HepG2 (cell line): ENCODE results near the gene ZNF655. TPM values are rescaled to one million over a fixed set of nuclear protein-coding genes. Genes with fewer than 3 reads are reported as not detected.

Source experiments
- GPN1 ChIP-seq: sonication (generic); formaldehyde crosslinking; IDR thresholded peaks from 2 replicates; pipeline ENCODE4 v1.5.1; 2020; ENCODE audit warnings: missing genetic modification reagents, borderline replicate concordance
- KDM2A ChIP-seq: sonication (generic); formaldehyde crosslinking; IDR thresholded peaks from 2 replicates; pipeline ENCODE4 v1.4.0; 2020; ENCODE audit warnings: low read depth, missing genetic modification reagents, borderline replicate concordance
- NR2F1 ChIP-seq, 2 experiments: fragments of 450-650 bp in 1 of 2; formaldehyde crosslinking in 1 of 2; IDR thresholded peaks; 2 replicates each; pipeline versions ENCODE4 v1.5.0 to v1.6.1; 2016 to 2020; ENCODE audit warnings: mild to moderate bottlenecking in 1 of 2, missing compliant biosample characterization in 1 of 2, missing genetic modification reagents in 1 of 2, moderate library complexity in 1 of 2
- RARA ChIP-seq: IDR thresholded peaks from 2 replicates; pipeline ENCODE4 v1.6.1; 2016; ENCODE audit warnings: missing genetic modification reagents, missing compliant biosample characterization
- SOX6 ChIP-seq, 2 experiments: fragments of 450-650 bp in 1 of 2; sonication (generic) in 1 of 2; formaldehyde crosslinking in 1 of 2; IDR thresholded peaks; 2 replicates each; pipeline versions ENCODE4 v1.4.0 to v1.6.1; 2017 to 2020; ENCODE audit warnings: antibody characterized with exemption in 1 of 2, mild to moderate bottlenecking in 1 of 2, missing genetic modification reagents in 1 of 2
- YEATS4 ChIP-seq: sonication (generic); formaldehyde crosslinking; IDR thresholded peaks from 2 replicates; pipeline ENCODE4 v1.4.0; 2020; ENCODE audit warnings: missing genetic modification reagents, borderline replicate concordance
- ZMYM4 ChIP-seq: sonication (generic); formaldehyde crosslinking; IDR thresholded peaks from 2 replicates; pipeline ENCODE4 v1.8.1; 2023; ENCODE audit warnings: mild to moderate bottlenecking, missing genetic modification reagents
- ZNF232 ChIP-seq: sonication (generic); formaldehyde crosslinking; IDR thresholded peaks from 2 replicates; pipeline ENCODE4 v1.4.0; 2020; ENCODE audit warnings: missing genetic modification reagents, borderline replicate concordance
- polyA plus RNA-seq, 8 experiments: library from polyadenylated mRNA; depleted of rRNA in 3 of 8; stranded (reverse) in 7 of 8; unstranded in 1 of 8; fragments of >200 nt; fragmentation: Illumina TruSeq in 4 of 8; extraction: Trizol in 4 of 8; gene quantifications; 2 replicates each; pipeline versions ENCODE4 v1.2.1 to v1.2.3, GENCODE V29; 2011 to 2016; ENCODE audit warnings: low read depth in 4 of 8, missing spikeins in 1 of 8, mixed read lengths in 1 of 8; ENCODE audit not compliant: insufficient read depth in 1 of 8
- total RNA-seq, 5 experiments: library from RNA; depleted of rRNA; stranded (reverse); fragments of >200 nt; fragmentation: Illumina TruSeq; extraction: Trizol; gene quantifications; 2 replicates each; pipeline ENCODE4 v1.2.3, GENCODE V29; 2016; ENCODE audit warnings: low read depth in 1 of 5
- TF ChIP-seq, protein P1 (sequence below): sonication (generic); formaldehyde crosslinking; IDR thresholded peaks from 2 replicates; pipeline ENCODE4 v1.4.0; 2020; ENCODE audit warnings: missing genetic modification reagents
- TF ChIP-seq, protein P2 (sequence below): IDR thresholded peaks from 2 replicates; pipeline ENCODE4 v1.4.0; 2020; ENCODE audit warnings: mild to moderate bottlenecking, missing genetic modification reagents
- TF ChIP-seq, protein P3 (sequence below): sonication (generic); formaldehyde crosslinking; IDR thresholded peaks from 2 replicates; pipeline ENCODE4 v1.4.0; 2020; ENCODE audit warnings: missing genetic modification reagents

The ZNF655 gene
- total and polyA plus RNA-seq, 2 of the 13 experiments (the other 11 are each of a cell fraction or from before 2014, with no cell fraction given) = 53.4 to 75.6 TPM

DNA sequence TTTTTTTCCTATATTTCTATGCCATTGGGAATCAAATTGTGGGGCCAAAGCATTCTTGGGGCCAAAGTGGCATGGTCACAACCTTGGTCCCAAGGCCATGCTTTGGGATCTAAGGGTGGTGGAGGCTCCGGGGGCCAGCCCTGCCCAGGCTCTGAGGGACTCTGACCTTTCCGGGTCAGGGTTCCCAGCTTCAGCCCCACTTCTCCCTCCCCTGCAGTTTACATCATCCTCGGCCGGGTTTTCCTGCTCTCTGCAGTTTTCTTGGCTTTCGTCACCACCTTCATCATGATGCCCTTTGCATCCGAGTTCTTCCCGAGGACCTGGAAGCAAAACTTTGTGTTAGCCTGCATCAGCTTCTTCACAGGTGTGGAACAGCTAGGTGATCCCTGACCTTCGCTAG lies 48.1 kb downstream of the ZNF655 start (continued):
- peak; percentile 57 to 68; a peak in 3 of 4 replicates for TF ChIP-seq NR2F1 (CRISPR knock-in tag; IDR thresholded peaks at IDR 0.05)
- TF ChIP-seq KDM2A (CRISPR knock-in tag) = 0 out of 2 replicates have a peak, but pooled peaks have one; percentile 16
- TF ChIP-seq YEATS4 (CRISPR knock-in tag) = no peak
- TF ChIP-seq ZNF232 (CRISPR knock-in tag) = no peak
- TF ChIP-seq, protein P1, sequence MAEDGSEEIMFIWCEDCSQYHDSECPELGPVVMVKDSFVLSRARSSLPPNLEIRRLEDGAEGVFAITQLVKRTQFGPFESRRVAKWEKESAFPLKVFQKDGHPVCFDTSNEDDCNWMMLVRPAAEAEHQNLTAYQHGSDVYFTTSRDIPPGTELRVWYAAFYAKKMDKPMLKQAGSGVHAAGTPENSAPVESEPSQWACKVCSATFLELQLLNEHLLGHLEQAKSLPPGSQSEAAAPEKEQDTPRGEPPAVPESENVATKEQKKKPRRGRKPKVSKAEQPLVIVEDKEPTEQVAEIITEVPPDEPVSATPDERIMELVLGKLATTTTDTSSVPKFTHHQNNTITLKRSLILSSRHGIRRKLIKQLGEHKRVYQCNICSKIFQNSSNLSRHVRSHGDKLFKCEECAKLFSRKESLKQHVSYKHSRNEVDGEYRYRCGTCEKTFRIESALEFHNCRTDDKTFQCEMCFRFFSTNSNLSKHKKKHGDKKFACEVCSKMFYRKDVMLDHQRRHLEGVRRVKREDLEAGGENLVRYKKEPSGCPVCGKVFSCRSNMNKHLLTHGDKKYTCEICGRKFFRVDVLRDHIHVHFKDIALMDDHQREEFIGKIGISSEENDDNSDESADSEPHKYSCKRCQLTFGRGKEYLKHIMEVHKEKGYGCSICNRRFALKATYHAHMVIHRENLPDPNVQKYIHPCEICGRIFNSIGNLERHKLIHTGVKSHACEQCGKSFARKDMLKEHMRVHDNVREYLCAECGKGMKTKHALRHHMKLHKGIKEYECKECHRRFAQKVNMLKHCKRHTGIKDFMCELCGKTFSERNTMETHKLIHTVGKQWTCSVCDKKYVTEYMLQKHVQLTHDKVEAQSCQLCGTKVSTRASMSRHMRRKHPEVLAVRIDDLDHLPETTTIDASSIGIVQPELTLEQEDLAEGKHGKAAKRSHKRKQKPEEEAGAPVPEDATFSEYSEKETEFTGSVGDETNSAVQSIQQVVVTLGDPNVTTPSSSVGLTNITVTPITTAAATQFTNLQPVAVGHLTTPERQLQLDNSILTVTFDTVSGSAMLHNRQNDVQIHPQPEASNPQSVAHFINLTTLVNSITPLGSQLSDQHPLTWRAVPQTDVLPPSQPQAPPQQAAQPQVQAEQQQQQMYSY = peak; percentile 51; the same call in 1 of the 2 replicates
- peak; percentile 39; the same call in 1 of the 2 replicates for TF ChIP-seq RARA (CRISPR knock-in tag)
- TF ChIP-seq, protein P2, sequence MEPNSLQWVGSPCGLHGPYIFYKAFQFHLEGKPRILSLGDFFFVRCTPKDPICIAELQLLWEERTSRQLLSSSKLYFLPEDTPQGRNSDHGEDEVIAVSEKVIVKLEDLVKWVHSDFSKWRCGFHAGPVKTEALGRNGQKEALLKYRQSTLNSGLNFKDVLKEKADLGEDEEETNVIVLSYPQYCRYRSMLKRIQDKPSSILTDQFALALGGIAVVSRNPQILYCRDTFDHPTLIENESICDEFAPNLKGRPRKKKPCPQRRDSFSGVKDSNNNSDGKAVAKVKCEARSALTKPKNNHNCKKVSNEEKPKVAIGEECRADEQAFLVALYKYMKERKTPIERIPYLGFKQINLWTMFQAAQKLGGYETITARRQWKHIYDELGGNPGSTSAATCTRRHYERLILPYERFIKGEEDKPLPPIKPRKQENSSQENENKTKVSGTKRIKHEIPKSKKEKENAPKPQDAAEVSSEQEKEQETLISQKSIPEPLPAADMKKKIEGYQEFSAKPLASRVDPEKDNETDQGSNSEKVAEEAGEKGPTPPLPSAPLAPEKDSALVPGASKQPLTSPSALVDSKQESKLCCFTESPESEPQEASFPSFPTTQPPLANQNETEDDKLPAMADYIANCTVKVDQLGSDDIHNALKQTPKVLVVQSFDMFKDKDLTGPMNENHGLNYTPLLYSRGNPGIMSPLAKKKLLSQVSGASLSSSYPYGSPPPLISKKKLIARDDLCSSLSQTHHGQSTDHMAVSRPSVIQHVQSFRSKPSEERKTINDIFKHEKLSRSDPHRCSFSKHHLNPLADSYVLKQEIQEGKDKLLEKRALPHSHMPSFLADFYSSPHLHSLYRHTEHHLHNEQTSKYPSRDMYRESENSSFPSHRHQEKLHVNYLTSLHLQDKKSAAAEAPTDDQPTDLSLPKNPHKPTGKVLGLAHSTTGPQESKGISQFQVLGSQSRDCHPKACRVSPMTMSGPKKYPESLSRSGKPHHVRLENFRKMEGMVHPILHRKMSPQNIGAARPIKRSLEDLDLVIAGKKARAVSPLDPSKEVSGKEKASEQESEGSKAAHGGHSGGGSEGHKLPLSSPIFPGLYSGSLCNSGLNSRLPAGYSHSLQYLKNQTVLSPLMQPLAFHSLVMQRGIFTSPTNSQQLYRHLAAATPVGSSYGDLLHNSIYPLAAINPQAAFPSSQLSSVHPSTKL = peak; percentile 46
- 0 out of 2 replicates have a peak, but pooled peaks have one; percentile 25 for TF ChIP-seq ZMYM4
- TF ChIP-seq GPN1 (CRISPR knock-in tag) = no peak
- TF ChIP-seq, protein P3, sequence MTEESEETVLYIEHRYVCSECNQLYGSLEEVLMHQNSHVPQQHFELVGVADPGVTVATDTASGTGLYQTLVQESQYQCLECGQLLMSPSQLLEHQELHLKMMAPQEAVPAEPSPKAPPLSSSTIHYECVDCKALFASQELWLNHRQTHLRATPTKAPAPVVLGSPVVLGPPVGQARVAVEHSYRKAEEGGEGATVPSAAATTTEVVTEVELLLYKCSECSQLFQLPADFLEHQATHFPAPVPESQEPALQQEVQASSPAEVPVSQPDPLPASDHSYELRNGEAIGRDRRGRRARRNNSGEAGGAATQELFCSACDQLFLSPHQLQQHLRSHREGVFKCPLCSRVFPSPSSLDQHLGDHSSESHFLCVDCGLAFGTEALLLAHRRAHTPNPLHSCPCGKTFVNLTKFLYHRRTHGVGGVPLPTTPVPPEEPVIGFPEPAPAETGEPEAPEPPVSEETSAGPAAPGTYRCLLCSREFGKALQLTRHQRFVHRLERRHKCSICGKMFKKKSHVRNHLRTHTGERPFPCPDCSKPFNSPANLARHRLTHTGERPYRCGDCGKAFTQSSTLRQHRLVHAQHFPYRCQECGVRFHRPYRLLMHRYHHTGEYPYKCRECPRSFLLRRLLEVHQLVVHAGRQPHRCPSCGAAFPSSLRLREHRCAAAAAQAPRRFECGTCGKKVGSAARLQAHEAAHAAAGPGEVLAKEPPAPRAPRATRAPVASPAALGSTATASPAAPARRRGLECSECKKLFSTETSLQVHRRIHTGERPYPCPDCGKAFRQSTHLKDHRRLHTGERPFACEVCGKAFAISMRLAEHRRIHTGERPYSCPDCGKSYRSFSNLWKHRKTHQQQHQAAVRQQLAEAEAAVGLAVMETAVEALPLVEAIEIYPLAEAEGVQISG = peak; percentile 33; the same call in 1 of the 2 replicates
- TF ChIP-seq SOX6 (IDR thresholded peaks at IDR 0.05) = no peak
- peak; percentile 28; the same call in 1 of the 2 replicates for TF ChIP-seq SOX6 (CRISPR knock-in tag; IDR thresholded peaks at IDR 0.05)
